SW480 (cell line): Measurements from ENCODE around the gene KDF1.

ENCODE experiments used
- DNase-seq: peaks from one replicate; pipeline ENCODE4 v3.0.0-alpha.2; 2016; ENCODE audit warnings: low spot score

Gene KDF1, protein sequence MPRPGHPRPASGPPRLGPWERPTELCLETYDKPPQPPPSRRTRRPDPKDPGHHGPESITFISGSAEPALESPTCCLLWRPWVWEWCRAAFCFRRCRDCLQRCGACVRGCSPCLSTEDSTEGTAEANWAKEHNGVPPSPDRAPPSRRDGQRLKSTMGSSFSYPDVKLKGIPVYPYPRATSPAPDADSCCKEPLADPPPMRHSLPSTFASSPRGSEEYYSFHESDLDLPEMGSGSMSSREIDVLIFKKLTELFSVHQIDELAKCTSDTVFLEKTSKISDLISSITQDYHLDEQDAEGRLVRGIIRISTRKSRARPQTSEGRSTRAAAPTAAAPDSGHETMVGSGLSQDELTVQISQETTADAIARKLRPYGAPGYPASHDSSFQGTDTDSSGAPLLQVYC

DNA sequence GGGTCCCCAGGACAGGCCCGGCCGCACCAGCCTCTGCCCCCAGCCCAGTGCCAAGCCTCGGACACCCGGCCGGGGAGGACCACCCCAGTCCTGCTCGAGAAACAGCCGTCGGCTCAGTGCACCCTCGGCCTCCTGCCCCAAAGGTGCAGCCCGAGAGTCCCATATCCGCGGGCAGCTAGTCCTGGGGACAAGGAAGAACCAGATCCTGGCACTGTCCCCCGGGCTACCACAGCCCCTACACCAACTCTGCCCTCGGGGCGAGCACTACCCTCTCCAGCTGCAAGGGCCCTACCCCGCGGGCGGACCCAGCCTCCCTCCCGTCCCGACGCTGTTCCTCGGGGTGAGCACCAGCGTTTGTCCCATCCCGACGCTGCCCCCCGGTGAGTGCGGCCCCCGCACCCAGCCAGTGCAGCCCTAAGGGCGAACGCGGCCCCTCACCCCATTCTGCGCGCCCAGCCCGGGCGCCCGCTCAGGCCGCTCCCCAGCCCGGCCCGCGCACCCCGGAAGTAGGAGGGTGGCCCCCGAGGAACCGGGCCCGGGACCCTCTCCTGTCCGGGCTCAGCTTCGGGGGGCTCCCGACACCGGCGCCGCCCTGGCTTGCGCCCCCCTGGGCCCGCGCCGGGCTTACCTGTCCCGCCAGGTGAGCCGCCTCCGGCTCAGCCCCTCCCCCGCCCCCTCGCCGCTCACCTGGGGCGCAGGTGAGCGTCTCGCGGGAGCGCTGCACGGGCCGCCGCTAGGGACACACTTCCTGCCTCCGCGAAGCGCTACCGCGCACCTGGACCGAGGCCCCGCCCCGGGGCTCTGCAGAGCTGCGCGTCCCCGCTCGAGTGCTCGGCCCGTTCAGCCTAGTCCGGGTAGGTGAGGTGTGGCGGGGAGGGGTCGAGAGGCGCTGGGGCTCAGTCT lies at the start of gene KDF1:
KDF1 (minus strand) TSS at position 747 of the 903 bp plus-strand sequence. CDS start 8,088 bp downstream, outside the sequence.
- peak; percentile 77 for DNase-seq

DNA sequence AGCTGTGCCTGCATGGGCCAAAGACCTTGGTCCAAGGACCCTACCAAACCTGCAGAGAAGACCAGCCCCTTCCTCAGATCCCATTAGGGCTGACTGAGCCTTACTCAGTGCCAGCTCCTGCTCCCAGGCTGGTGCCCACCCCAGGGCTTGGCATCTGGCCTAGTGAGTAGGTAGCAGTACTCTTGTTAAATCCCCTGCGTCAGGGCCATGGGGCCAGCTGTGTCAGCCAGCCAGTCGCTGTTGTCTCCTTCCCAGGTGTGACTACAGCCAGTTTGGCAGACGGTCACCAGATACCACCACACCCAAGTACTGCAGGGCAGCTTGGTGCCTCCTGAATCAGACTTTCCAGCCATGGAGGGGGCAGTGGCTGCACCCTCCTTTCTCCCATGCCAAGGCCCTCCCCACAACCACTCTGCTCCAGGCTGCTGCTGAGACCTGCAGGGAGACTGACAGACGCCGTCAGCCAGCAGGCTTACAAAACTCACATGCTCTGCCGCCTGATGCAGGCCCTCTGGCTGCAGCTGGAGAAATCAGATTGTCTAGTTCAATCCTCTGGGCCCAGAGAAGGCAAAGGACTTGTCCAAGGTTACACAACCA lies 49.4 kb upstream of the KDF1 start:
- DNase-seq: no peak

DNA sequence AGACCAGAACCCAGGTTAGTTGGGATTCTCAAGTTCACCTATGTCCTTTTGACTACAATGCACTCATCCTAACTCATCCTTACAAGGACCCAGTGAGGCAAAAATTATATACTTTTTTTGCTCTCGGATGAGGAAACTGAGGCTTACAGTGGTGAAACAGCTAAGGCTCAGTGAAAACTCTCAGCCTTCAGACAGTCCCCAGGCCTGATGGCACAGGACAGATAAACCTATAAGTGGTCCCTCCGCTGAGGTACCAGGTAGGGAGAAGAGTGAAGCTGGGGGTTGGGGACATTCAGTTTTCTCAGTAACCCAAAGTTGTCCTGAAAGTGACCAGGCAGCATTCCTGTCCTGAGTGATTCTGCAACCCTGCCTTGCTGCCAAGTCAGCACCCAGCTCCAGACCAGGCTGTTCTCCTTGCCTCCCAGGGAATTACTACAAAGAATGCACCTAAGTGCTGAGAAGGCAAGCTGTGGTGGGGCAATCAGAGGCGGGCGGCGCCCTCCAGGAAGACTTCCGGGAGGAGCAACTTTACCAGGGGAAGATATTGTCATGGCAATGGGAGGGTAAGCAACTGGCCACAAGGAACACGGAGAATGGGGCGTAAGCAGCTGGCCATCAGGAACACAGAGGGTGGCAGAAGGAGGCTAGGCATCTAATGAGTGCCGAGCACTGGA lies 47.8 kb upstream of the KDF1 start:
- DNase-seq: no peak

DNA sequence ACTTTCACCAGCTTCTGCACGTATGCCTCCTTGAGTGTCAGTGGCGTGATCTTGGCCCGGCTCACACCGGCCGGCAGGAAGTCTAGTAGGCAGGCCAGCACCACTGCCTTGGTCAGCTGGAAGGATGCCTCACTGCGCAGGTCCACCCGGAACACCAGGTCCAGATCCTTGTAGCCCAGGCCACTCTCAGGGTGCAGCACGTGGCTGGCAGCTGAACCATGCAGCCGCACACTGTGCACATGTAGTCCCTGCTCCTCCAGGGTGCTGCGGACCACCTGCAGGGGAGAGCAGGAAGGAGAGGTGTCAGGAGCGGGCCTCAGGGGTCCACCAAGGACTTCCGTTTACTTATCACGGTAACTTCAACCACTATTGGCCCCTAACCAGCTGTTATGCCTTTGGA lies 46.4 kb upstream of the KDF1 start:
- no peak for DNase-seq

DNA sequence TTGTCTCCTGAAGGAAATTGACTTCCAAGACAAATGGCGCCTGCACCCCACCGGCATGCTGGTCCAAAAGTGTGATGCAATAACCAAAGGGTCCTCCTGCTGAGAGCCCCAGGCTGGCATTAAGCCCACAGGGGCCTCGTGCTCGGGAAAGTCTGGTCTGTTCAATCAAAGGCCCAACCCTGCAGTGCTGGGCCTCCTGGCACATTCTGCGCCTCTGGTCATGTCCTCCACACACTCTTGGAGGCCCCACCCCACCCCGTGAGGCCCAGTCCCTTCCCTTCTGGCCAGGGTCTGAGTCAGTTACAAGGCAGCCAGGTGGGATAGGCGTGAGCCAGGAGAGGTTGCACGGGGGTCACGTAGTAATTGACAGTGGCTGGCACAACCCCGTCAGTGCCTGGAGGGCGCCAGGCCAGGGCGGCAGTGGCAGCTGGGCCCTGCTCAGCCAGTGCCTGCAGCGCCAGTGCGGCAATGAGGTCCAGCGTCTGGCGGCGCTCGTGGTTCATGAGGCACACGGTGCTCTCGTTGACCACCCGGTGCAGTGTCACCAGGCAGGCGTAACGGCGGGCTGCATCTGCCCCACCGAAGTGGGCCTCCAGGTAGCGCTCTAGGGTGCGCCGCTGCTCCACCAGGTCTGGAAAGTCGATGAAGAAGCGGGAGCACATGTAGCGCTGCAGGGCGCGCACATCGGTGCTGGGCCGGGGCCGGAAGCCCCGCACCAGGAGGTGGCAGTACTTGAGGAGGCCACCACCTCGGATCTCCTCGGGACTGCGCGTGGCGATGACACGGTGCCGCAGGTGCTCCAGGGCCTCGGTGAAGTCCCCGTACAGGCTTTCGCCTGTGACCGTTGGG lies 45.6 kb upstream of the KDF1 start:
- DNase-seq: no peak

DNA sequence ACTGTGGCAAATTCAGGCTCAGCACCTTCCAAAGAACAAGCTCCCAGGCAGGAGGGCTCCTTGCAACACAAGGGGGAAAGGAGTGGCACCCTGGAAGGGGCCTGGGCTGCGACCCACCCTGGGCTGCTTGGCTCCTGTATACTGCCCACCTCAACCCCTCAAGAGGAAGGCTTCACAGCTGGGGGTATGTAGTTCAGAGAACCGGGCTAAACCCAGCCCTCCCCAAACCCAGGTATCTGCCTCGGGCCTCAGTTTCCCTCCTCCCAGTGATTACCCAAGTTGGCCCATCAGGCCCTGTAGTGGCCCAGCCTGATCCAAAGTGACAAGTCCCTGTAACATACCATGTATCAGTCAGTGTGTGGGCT lies 44.9 kb upstream of the KDF1 start:
- DNase-seq: no peak

DNA sequence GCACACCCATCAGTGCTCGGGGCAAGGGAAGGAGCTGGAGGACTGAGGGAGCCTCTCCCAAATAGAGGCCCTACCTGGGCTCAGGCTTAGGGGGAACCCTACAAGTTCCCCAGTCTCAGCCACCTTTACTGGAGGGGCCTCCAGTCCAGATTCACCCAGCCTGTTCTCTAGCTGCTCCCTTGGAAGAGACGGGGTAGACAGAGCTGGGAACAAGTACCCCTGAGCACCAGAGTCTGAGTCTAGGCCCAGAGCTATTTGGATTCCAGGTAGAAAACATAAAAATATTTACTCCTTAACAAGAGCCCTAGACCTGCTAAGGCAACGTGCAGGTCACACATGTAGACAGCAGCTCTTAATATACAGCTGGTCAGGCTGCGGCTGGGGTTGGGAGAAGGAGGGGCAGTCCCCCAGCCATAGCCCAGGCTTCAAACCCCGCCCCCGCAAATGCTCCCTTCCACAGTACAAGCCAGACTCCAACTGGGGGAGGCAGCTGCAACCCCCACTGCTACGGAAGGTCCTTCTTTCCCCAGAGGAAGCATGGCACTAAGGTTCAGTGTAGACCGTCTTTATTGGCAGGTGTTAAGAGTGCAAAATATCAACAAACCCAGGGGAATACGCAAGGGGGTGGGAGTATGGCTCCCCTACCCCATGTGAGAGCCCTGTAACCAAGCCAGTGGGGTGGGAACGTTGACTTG lies 44.4 kb upstream of the KDF1 start:
- DNase-seq: peak; percentile 79

DNA sequence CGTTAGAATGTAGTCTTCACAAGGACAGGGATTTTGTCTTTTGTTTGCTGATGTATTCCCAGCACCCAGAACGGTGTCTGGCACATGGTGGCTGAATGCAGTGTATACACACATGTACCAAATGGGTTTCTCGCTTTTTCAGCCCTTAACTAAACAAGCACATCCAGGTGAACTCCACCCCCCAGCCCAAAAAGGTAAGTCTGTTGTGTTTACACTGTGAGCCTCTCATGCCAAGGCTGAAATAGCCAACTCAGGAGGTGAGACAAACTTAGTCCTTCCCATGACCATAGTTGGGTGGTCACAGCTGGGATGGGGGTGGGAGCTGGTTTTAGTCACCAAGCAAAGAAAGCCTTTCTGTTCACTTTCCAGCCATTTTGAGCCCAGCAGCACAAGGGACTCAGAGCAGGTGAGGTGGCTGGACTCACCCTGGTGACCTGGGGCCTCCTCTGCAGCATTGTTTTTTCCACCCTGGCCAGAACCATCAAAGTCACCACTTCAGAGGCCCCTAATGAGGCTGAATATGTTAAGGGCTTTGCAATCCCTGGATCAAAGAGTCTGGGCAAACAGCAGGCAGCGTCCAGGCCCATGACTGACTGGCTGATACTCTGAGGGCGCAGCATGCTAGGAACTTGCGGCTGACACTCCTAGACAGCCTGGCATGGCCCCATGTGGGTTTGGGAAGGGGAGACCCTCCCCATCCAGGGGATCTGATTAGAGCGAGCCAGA lies 43.6 kb upstream of the KDF1 start:
- DNase-seq: peak; percentile 93

DNA sequence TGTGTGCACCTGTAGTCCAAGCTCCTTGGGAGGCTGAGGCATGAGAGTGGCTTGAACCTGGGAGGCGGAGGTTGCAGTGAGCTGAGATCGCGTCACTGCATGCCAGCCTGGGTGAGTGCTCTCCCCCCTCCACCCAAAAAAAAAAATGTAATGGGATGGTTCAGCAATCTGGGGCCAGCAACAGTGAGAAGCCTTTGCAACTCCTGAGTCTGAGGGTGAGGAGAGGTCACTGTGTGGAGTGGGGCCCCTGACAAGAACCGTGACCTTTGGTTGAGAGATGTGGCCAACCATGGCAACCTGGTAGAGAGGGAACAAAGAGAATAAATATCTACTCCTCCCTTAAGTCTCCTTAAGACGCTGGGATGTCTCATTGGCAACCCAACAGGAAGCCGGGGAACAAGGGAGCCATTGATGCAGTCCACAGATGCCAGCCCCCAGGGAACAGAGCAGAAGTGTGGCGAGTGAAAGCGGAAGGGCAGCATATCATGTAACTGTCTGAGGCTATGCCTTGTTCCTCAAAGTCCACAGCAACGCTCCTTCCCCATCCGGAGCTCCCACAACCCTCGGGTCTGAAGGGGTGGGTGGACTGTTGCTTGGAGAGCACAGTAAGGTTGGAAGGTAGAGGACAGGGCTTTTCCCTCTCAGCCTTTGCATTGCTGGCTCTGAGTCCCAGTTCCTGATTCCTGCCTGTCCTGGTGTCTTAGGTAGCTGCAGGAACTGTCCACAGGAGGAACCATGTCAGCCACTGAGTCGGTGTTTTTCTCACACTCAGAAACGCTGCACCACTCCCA lies 41.5 kb upstream of the KDF1 start:
- DNase-seq: peak; percentile 76

DNA sequence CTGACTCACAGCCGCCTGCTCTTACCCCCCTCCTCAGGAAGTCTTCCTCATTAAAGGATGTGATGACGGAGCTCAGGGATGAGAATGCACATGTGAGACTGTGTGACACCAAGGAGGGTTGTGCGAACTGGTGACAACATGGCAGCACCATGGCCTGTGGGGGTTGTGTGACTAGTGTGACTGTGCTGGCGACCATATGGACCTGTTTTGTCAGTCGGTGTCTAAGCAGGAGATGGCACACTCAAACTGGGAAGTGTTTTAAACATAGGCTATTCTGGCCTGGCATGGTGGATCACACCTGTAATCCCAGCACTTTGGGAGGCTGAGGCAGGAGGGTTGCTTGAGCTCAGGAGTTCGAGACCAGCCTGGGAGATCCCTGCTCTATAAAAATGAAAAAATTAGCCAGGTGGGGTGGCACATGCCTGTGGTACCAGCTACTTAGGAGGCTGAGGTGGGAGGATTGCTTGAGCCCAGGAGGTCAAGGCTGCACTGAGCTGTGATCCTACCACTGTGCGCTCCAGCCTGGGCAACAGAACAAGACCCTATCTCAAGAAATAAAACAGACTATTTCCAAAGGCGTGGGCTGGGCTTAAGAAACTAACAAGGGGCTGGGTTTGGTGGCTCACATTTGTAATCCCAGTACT lies 40.7 kb upstream of the KDF1 start:
- no peak for DNase-seq

DNA sequence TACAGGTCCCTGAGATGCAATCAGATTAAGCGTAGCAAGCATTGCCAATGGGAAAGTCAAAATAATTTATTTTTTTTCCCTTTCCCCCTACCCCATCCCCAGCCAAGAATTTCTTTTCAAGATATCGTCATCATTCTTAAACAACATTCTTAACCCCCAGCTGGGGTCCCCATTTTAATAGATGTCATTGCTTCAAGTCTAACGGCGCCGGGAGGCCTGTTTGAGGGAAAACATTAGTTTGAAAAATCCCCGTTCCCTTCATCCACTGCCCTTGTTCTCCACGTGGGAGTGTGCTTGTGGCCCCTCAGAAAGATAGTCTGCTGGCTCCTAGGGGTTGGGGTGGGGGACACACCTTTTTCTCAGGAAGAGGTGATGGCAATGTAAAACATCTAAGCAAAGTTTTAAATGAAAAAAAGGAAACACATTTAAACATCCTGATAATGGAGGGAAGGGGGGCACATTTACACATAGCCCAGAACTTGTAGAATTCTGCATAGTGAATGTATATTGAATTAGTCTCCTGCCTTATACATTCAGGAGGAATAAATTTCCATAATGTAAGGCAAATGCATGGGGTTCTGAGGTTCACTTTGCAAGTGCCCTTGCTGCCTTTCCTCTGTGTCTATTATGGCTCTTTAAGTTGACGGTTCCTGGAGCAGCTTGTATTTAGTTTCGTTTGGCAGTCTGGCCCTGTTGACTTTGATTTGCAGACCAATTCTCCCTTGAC lies 40.0 kb upstream of the KDF1 start:
- no peak for DNase-seq

DNA sequence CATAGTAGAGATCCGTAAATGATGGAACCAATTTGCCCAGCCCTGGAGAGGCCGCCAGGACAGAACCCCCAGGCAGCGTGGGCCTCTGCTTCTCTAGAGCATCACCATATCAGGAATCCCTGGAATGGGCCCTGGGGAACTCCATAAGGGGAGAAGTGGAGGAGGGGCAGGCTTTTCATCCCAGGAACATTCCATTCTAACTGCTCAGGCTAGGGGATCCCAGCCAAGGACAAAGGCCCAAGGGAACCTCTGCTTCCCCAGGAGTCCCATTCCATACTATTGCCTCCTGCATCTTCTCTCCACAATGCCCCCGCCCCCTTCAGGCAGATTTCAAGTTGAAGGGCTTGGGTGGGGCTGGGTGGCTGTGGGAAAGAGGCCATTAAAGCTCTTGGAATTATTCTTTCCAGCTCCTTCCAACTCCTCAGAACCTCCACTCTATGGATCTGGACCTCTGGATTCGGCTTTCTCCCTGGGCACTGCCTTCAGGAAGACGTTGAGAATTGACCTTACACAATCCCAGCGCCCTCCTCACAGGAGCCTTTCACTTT lies 39.2 kb upstream of the KDF1 start:
- DNase-seq: peak; percentile 82

DNA sequence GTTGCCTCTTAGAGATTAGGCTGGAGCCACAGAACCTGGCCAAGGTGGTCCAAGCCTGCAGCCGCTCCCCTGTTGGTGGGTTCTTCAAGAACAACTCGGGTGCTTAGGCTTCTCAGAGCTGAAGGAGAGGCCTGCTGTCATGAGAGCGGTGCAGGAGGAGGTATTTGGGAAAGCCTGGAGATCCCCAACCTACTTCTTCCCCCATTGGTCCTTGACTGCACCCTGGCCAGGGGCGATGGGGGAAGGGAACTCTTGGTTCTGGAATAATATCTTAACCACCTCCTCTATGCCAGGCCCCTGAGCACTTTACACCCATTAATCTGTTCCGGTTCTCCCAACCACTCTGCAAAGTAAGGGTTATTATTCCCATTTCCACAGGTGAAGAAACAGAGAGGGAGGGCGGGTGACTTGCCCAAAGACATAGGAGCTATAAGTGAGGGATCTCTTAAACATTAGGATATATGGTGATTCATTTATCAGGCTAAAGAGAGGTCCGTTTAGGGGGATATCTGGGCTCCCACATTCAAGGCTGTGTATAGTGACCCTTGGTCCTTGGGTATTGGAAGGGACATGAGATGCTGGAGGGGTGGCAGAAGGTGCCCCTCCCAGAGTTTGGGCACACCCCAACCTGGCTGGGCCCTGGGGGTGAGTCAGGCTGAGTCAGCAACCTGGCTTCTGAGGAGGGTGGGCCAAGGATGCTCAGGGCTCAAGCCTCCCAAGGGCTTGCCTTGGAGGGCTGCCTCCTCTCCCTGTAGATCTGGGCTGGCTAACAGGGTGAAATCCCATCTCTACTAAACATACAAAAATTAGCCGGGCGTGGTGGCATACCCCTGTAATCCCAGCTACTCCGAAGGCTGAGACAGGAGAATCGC lies 38.4 kb upstream of the KDF1 start:
- no peak for DNase-seq

DNA sequence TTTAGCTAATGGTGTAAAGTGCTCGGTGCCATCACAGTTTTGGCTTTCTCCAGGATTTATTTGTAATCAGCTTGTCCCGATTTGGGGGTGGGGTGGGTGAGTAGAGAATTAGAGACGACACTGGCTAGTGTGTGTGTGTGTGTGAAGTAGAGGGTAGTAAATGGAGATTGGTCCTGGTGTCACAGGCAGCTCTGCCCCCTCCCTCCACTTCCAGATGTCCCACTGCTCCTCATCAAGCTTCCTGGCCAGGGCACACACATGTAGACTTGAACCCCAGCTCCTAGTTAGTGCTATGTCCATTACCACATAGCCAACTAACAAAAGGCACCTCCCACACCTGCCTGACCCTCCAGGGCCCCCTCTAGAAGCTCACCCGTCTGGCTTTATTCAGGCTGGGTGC lies 36.4 kb upstream of the KDF1 start:
- no peak for DNase-seq

DNA sequence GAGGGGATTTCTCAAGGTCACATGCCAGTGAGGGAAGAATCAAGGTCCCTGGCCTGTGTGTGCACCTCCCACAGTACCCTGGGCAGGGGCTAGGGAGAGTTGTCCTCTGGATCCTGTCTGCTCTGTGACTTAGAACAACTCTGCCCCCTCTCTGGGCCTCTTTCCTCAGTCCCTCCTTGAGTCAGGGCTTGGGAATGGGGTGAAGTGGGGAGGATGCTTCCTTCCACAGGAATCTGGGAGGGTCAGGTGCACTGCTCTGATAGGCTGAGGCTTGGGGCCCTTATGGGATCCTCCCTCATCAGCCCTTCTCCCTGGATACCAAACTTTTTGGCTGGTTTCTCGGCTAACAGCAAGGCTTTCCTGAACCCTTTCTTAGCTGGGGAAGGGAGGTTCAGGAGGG lies 35.8 kb upstream of the KDF1 start:
- no peak for DNase-seq

DNA sequence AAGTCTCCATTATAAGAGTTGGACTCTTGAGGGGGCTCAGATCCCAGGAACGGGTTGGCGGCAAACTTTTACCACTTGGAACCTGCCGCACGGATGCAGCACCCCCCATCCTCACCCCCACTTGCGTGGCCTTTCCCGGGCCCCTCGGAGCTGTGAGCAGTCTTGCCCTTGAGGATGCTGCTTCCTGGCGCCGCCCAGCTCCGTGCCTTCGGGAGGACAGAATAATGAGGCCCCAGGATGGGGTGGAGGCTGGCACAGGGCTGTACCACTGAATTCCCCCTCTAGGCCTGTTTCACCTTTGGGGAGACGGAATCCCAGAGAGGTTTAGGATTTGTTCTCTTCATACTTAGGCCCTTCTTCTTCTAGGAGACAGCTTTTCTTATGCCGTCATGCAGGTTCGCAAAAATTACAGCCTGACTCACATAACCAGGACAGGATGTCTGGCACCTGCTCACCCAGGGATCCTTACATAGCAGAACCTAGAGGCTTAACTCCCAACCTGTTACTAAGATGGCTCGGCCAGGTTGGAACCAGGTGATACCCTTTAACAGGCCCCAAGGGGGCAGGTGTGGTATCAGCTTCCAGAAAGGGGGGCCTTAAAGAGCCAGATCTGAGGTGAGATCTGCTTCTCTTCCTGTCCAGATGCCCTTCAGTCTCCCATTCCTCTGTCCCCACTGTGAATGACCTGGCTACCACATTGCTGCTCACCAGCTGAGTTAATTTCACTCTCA lies 34.7 kb upstream of the KDF1 start:
- no peak for DNase-seq
